Panc1 (cell line): Measurements from ENCODE around the gene FIP1L1. TPM values are rescaled to one million over a fixed set of nuclear protein-coding genes. Genes with fewer than 3 reads are reported as not detected.

Experiments used
- ATAC-seq: fragments of 200-7000 bp; cut with Tn5 transposase; 2 replicates; pipeline ENCODE4 v1.9.1; 2020; ENCODE audit warnings: mild to moderate bottlenecking, moderate library complexity
- BruUV-seq: library from RNA; stranded (reverse); fragments of 400-500 nt; replicated peaks from 2 replicates; lab custom pipeline; 2021; lab: Mats Ljungman, UMichigan
- CTCF ChIA-PET: fragments of 300-600 bp; sonication (Branson Sonifier 250); formaldehyde crosslinking; loops from one replicate; lab custom pipeline; 2022; ENCODE audit warnings: antibody characterized with exemption; lab: Charles Lee
- POLR2A ChIA-PET: fragments of 300-600 bp; sonication (Branson Sonifier 250); formaldehyde crosslinking; loops from one replicate; lab custom pipeline; 2022; ENCODE audit warnings: antibody characterized with exemption; lab: Charles Lee
- DNase-seq: peaks from one replicate; pipeline ENCODE4 v3.0.0-alpha.2; 2010; ENCODE audit warnings: low read depth, low spot score
- H3K27ac ChIP-seq: 2 replicates; pipeline ENCODE4 v1.5.1; 2011; ENCODE audit warnings: mild to moderate bottlenecking, low read length, inconsistent platforms
- H3K27me3 ChIP-seq: fragments of 200-500 bp; sonication (Bioruptor generic); 2 replicates; pipeline ENCODE4 v1.6.0; 2014; ENCODE audit warnings: low read length, inconsistent platforms; ENCODE audit not compliant: control insufficient read depth, insufficient read depth
- H3K36me3 ChIP-seq: fragments of 200-500 bp; sonication (Bioruptor generic); 2 replicates; pipeline ENCODE4 v1.5.1; 2014; ENCODE audit warnings: inconsistent platforms, mild to moderate bottlenecking, low read length, moderate library complexity; ENCODE audit not compliant: control insufficient read depth, insufficient read depth
- H3K4me1 ChIP-seq: 2 replicates; pipeline ENCODE4 v1.5.1; 2011; ENCODE audit warnings: inconsistent platforms, mild to moderate bottlenecking, low read length, moderate library complexity; ENCODE audit not compliant: control insufficient read depth, insufficient read depth
- H3K4me3 ChIP-seq, 2 experiments: 2 replicates each; pipeline ENCODE4 v1.5.1; 2011 to 2012; ENCODE audit warnings: low read depth in 2 of 2, low read length in 2 of 2, mild to moderate bottlenecking in 2 of 2, inconsistent platforms in 1 of 2, moderate library complexity in 1 of 2
- H3K9me3 ChIP-seq: fragments of 200-500 bp; sonication (Bioruptor generic); 2 replicates; pipeline ENCODE4 v1.5.1; 2014; ENCODE audit warnings: low read depth, mild to moderate bottlenecking, inconsistent platforms, low read length, moderate library complexity; ENCODE audit not compliant: control insufficient read depth, insufficient read depth
- CTCF ChIP-seq: fragments of 450-650 bp; IDR thresholded peaks from 2 replicates; pipeline ENCODE4 v1.5.1; 2017; ENCODE audit warnings: mild to moderate bottlenecking
- POLR2AphosphoS5 ChIP-seq: IDR thresholded peaks from 2 replicates; pipeline ENCODE4 v1.6.1; 2012; ENCODE audit warnings: mild to moderate bottlenecking, low read depth, low read length, moderate library complexity
- SIN3A ChIP-seq: IDR thresholded peaks from 2 replicates; pipeline ENCODE4 v1.6.1; 2012; ENCODE audit warnings: low read depth, mild to moderate bottlenecking, low read length, moderate library complexity, borderline replicate concordance; ENCODE audit not compliant: insufficient read depth
- TCF7L2 ChIP-seq: IDR thresholded peaks from 2 replicates; pipeline ENCODE4 v1.6.1; 2011; ENCODE audit warnings: mild to moderate bottlenecking, low read depth, low read length, inconsistent platforms
- in situ Hi-C: cut with HindIII; loops from 2 replicates; pipeline ENCODE4 v1.10.0; 2016; ENCODE audit warnings: low sequenced_read_pairs, low pct_unique_long_range_greater_than_20kb
- intact Hi-C: fragments of 100-400 bp; cut with micrococcal nuclease; formaldehyde crosslinking; loops from one replicate; pipeline ENCODE4 v1.10.0; 2022; ENCODE audit not compliant: unreplicated experiment
- total RNA-seq: library from RNA; stranded (reverse); gene quantifications from one replicate; pipeline ENCODE4 v1.2.1, GENCODE V29; 2021; ENCODE audit not compliant: unreplicated experiment
- TF ChIP-seq, protein P1 (sequence below), 2 experiments: IDR thresholded peaks; 2 replicates each; pipeline ENCODE4 v1.6.1; 2011 to 2012; ENCODE audit warnings: low read depth in 2 of 2, control low read depth in 1 of 2, low read length in 1 of 2, mild to moderate bottlenecking in 1 of 2, moderate library complexity in 1 of 2; ENCODE audit not compliant: insufficient read depth in 1 of 2

FIP1L1 gene
- total RNA-seq, 1 experiment from 2014 or later: 35.5 TPM

GRCh38 chr4:53422367-53422766, 44.9 kb downstream of the FIP1L1 start:
- Histone ChIP-seq H3K36me3 (no peaks in the 10 kb centered on the region; the same call in 1 of the 2 replicates), H3K4me3 (no peak overlapping the region), H3K27me3 (no peaks in the 10 kb centered on the region), H3K9me3 (no peaks in the 10 kb centered on the region), H3K27ac (no peak overlapping the region), H3K4me1 (no peaks in the 10 kb centered on the region)
- POLR2A ChIA-PET: no interaction called here
- ATAC-seq (no peak), DNase-seq (no peak)
- intact Hi-C loops: no loop called here
- in situ Hi-C loops: no loop called here
- CTCF ChIA-PET: no interaction called here
- BruUV-seq: no TSS peak
- TF ChIP-seq POLR2AphosphoS5 (no peak), CTCF (no peak), TCF7L2 (no peak)
- TF ChIP-seq, protein P1, sequence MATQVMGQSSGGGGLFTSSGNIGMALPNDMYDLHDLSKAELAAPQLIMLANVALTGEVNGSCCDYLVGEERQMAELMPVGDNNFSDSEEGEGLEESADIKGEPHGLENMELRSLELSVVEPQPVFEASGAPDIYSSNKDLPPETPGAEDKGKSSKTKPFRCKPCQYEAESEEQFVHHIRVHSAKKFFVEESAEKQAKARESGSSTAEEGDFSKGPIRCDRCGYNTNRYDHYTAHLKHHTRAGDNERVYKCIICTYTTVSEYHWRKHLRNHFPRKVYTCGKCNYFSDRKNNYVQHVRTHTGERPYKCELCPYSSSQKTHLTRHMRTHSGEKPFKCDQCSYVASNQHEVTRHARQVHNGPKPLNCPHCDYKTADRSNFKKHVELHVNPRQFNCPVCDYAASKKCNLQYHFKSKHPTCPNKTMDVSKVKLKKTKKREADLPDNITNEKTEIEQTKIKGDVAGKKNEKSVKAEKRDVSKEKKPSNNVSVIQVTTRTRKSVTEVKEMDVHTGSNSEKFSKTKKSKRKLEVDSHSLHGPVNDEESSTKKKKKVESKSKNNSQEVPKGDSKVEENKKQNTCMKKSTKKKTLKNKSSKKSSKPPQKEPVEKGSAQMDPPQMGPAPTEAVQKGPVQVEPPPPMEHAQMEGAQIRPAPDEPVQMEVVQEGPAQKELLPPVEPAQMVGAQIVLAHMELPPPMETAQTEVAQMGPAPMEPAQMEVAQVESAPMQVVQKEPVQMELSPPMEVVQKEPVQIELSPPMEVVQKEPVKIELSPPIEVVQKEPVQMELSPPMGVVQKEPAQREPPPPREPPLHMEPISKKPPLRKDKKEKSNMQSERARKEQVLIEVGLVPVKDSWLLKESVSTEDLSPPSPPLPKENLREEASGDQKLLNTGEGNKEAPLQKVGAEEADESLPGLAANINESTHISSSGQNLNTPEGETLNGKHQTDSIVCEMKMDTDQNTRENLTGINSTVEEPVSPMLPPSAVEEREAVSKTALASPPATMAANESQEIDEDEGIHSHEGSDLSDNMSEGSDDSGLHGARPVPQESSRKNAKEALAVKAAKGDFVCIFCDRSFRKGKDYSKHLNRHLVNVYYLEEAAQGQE (IDR thresholded peaks at IDR 0.05; ENCODE audit: insufficient read depth in 1 of 2, low read depth in 2 of 2, low read length in 1 of 2): no peak

- TF ChIP-seq CTCF (no peak), TCF7L2 (no peak), POLR2AphosphoS5 (no peak), SIN3A (no peak)
- TF ChIP-seq, protein P1 (IDR thresholded peaks at IDR 0.05; ENCODE audit: insufficient read depth in 1 of 2, low read depth in 2 of 2, low read length in 1 of 2): no peak
- ATAC-seq (no peak), DNase-seq (no peak)
- POLR2A ChIA-PET: no interaction called here
- in situ Hi-C loops: no loop called here
- peaks cover 10% of the 10 kb centered on the region; the same call in 1 of the 2 replicates for H3K36me3 ChIP-seq
- H3K4me3 ChIP-seq: no peak overlapping the region
- no peaks in the 10 kb centered on the region for H3K27me3 ChIP-seq
- no peaks in the 10 kb centered on the region for H3K9me3 ChIP-seq
- CTCF ChIA-PET: no interaction called here
- no TSS peak for BruUV-seq
- intact Hi-C loops: no loop called here
- H3K27ac ChIP-seq: no peak overlapping the region
- H3K4me1 ChIP-seq: no peaks in the 10 kb centered on the region
These were observed 46.8 kb downstream of the FIP1L1 start for GRCh38 chr4:53424280-53424679.
